GM21723 (cell line): Measurements from ENCODE around the gene TENM3.

Source experiments
- ATAC-seq: cut with Tn5 transposase; IDR thresholded peaks from one replicate; pipeline ENCODE4 v1.9.1; 2021; ENCODE audit warnings: mild to moderate bottlenecking, moderate library complexity; ENCODE audit not compliant: unreplicated experiment

Gene TENM3

GRCh38 chr4:182251116-182251515 is 7.9 kb downstream of the TENM3 start:
- no peak for ATAC-seq

- ATAC-seq = no peak
These were observed 9.0 kb downstream of the TENM3 start for GRCh38 chr4:182252220-182252619.

- no peak for ATAC-seq
These were observed 11.0 kb downstream of the TENM3 start for GRCh38 chr4:182254026-182254780.

GRCh38 chr4:182255441-182256190 is 12.4 kb downstream of the TENM3 start:
- ATAC-seq = no peak

GRCh38 chr4:182257016-182257415 is 13.8 kb downstream of the TENM3 start:
- ATAC-seq = no peak

GRCh38 chr4:182257503-182257902 is 14.3 kb downstream of the TENM3 start:
- no peak for ATAC-seq

GRCh38 chr4:182258441-182259000 is 15.3 kb downstream of the TENM3 start:
- ATAC-seq = no peak

GRCh38 chr4:182261651-182262223 is 18.5 kb downstream of the TENM3 start:
- no peak for ATAC-seq

GRCh38 chr4:182263562-182263961 is 20.4 kb downstream of the TENM3 start:
- no peak for ATAC-seq

- ATAC-seq = no peak
These were observed 21.0 kb downstream of the TENM3 start for GRCh38 chr4:182264139-182264752.

- no peak for ATAC-seq
These were observed 22.7 kb downstream of the TENM3 start for GRCh38 chr4:182265881-182266280.

GRCh38 chr4:182267048-182267447 is 23.8 kb downstream of the TENM3 start:
- no peak for ATAC-seq

GRCh38 chr4:182268966-182269365 is 25.8 kb downstream of the TENM3 start:
- ATAC-seq = no peak

GRCh38 chr4:182271731-182272130 is 28.5 kb downstream of the TENM3 start:
- ATAC-seq = no peak

- no peak for ATAC-seq
These were observed 28.9 kb downstream of the TENM3 start for GRCh38 chr4:182272151-182272550.

GRCh38 chr4:182273191-182273935 is 30.2 kb downstream of the TENM3 start:
- ATAC-seq = no peak

GRCh38 chr4:182276210-182277109 is 33.3 kb downstream of the TENM3 start:
- ATAC-seq = no peak

GRCh38 chr4:182277377-182277776 is 34.2 kb downstream of the TENM3 start:
- ATAC-seq = no peak

- no peak for ATAC-seq
These were observed 35.5 kb downstream of the TENM3 start for GRCh38 chr4:182278729-182279128.
